GM20000 (cell line): ENCODE results near the gene CCNY.

Source experiments
- DNase-seq: peaks from one replicate; pipeline ENCODE4 v3.0.0; 2012; ENCODE audit warnings: low spot score
- CTCF ChIP-seq: IDR thresholded peaks from 2 replicates; pipeline ENCODE4 v1.5.1; 2012; ENCODE audit warnings: mild to moderate bottlenecking, control low read depth; ENCODE audit errors: extremely low read depth, missing control alignments

CCNY gene

GRCh38 chr10:35394411-35394851 lies 58.1 kb downstream of the CCNY start:
- TF ChIP-seq CTCF = no peak

DNA sequence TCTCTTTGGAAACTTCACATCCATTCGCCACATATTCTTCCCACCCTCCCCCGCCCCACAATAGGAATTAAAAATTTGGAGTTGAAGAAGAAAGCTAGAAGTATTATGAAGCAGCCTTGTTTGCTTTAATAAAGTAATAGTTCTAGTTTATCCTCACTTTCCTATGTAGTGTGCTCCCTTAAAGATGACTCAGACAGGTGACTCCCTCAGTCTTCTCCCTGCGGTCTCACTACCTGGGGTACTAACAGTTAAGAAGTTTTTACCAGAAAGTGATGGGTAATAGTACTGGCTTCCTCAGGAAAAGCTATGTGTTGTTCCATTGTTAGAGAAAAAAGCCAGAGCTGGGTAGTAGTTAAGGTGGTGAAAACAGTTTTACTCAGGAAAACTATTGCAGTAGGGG lies 58.6 kb downstream of the CCNY start:
- no peak for TF ChIP-seq CTCF
- no peak for DNase-seq

More at GRCh38 chr10:35394411-35394851, 58.1 kb downstream of the CCNY start:
- no peak for DNase-seq

- TF ChIP-seq CTCF = no peak
- DNase-seq = no peak
Measured at GRCh38 chr10:35396560-35397434, 60.5 kb downstream of the CCNY start.

GRCh38 chr10:35397953-35398352 lies 61.6 kb downstream of the CCNY start:
- no peak for TF ChIP-seq CTCF
- DNase-seq = no peak

DNA sequence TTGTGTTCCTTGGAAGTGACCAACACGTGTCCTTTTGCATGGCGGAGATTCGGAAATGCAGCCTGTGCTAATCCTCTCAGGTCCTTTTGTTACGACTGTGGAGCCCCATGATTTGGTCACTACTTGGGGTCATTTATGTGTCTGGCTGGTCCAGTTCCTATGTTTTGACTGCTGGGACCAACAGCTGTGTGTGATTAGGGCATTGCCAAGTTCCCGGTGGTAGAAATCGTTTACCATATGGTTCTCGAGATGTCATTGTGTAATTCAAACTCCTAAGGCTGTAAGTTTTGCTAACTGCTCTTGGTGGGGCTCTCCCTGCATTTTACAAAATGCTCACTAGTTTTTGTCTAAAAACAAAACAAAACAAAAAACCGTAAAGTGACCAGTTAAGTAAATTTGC lies 62.0 kb downstream of the CCNY start:
- no peak for DNase-seq
- TF ChIP-seq CTCF = no peak

- DNase-seq = no peak
- no peak for TF ChIP-seq CTCF
Measured at GRCh38 chr10:35398908-35399307, 62.6 kb downstream of the CCNY start.

DNA sequence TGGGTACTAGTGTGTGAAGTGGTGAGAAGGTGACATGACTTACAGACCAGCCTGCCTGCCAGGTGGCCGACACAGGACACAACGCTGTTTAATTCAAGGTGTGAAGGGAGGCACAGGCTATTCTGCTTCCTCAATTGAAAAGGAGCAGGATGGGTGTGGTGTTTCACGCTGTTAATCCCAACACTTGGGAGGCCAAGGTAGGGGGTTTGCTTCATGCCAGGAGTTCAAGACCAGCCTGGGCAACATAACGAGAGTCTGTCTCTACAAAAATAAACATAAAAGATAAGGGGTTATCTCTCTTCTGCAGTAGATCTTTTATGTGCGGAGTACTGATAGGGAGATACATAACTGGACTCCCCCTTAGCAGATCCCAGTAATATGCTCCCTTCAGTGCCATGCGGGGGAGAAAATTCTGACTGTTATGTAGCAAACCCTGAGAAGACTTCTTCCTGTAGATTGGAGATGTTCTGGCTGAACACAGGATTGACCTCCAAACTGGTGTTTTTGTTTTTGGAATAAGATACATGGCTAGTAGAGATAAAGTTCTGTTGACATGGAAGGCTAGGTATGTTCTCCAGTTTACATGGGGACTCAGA lies 63.2 kb downstream of the CCNY start:
- no peak for TF ChIP-seq CTCF

More for the DNA sequence above, 63.2 kb downstream of the CCNY start:
- DNase-seq = no peak
